ENCODE measurements around the gene PRH1. TPM values are rescaled to one million over a fixed set of nuclear protein-coding genes. Genes with fewer than 3 reads are reported as not detected.

Gene PRH1
- total and polyA plus RNA-seq, 2 of the 13 experiments (the other 11 are each of a cell fraction or from before 2014, with no cell fraction given) = 5.3 to 18.8 TPM

DNA sequence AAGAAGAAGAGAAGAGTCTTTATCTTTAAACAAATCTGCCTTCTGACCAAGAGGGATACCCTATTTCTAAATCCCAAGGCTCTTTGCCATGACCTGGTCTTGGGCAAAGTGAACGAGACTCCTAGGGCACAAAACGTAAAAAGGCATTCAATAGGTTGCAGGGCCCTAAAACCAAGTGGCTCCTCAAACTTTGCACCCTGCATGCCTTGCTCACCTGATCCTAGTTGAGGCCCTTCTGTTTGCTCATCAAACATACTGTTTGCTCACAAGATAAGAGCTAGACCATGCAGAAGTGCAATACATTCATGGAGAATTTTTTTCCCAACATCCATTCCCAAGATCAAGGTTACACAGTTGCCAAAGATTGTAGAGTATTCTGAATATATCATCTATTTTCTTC lies 7.9 kb upstream of the PRH1 start (continued):
- TF ChIP-seq, protein P1, sequence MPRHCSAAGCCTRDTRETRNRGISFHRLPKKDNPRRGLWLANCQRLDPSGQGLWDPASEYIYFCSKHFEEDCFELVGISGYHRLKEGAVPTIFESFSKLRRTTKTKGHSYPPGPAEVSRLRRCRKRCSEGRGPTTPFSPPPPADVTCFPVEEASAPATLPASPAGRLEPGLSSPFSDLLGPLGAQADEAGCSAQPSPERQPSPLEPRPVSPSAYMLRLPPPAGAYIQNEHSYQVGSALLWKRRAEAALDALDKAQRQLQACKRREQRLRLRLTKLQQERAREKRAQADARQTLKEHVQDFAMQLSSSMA (CRISPR knock-in tag; IDR thresholded peaks at IDR 0.05) = no peak
- TF ChIP-seq KLF16 (CRISPR knock-in tag; IDR thresholded peaks at IDR 0.05) (peak in 1 of 2 experiments; percentile 93; a peak in 2 of 4 replicates), ISL2 (CRISPR knock-in tag; IDR thresholded peaks at IDR 0.05) (peak; percentile 95), NCOR1 (IDR thresholded peaks at IDR 0.05; ENCODE audit: borderline replicate concordance, low read length) (peak; percentile 95), MAF1 (CRISPR knock-in tag; IDR thresholded peaks at IDR 0.05; ENCODE audit: borderline replicate concordance) (no peak), GABPA (IDR thresholded peaks at IDR 0.05; ENCODE audit: low read depth, low read length) (no peak), GABPA (CRISPR knock-in tag; IDR thresholded peaks at IDR 0.05; ENCODE audit: low read depth) (peak; percentile 53; the same call in 1 of the 2 replicates), ZNF260 (CRISPR knock-in tag; IDR thresholded peaks at IDR 0.05; ENCODE audit: borderline replicate concordance, low read depth) (no peak), SAP130 (CRISPR knock-in tag; IDR thresholded peaks at IDR 0.05; ENCODE audit: low read depth) (peak; percentile 91), ZFP36 (IDR thresholded peaks at IDR 0.05; ENCODE audit: borderline replicate concordance, low read depth, low read length, partially characterized antibody) (no peak)
- TF ChIP-seq, protein P2, sequence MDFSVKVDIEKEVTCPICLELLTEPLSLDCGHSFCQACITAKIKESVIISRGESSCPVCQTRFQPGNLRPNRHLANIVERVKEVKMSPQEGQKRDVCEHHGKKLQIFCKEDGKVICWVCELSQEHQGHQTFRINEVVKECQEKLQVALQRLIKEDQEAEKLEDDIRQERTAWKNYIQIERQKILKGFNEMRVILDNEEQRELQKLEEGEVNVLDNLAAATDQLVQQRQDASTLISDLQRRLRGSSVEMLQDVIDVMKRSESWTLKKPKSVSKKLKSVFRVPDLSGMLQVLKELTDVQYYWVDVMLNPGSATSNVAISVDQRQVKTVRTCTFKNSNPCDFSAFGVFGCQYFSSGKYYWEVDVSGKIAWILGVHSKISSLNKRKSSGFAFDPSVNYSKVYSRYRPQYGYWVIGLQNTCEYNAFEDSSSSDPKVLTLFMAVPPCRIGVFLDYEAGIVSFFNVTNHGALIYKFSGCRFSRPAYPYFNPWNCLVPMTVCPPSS (IDR thresholded peaks at IDR 0.05) = no peak
- TF ChIP-seq, protein P3, sequence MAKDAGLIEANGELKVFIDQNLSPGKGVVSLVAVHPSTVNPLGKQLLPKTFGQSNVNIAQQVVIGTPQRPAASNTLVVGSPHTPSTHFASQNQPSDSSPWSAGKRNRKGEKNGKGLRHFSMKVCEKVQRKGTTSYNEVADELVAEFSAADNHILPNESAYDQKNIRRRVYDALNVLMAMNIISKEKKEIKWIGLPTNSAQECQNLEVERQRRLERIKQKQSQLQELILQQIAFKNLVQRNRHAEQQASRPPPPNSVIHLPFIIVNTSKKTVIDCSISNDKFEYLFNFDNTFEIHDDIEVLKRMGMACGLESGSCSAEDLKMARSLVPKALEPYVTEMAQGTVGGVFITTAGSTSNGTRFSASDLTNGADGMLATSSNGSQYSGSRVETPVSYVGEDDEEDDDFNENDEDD (CRISPR knock-in tag; IDR thresholded peaks at IDR 0.05; ENCODE audit: borderline replicate concordance) = peak; percentile 25; the same call in 1 of the 2 replicates
- TF ChIP-seq, protein P4, sequence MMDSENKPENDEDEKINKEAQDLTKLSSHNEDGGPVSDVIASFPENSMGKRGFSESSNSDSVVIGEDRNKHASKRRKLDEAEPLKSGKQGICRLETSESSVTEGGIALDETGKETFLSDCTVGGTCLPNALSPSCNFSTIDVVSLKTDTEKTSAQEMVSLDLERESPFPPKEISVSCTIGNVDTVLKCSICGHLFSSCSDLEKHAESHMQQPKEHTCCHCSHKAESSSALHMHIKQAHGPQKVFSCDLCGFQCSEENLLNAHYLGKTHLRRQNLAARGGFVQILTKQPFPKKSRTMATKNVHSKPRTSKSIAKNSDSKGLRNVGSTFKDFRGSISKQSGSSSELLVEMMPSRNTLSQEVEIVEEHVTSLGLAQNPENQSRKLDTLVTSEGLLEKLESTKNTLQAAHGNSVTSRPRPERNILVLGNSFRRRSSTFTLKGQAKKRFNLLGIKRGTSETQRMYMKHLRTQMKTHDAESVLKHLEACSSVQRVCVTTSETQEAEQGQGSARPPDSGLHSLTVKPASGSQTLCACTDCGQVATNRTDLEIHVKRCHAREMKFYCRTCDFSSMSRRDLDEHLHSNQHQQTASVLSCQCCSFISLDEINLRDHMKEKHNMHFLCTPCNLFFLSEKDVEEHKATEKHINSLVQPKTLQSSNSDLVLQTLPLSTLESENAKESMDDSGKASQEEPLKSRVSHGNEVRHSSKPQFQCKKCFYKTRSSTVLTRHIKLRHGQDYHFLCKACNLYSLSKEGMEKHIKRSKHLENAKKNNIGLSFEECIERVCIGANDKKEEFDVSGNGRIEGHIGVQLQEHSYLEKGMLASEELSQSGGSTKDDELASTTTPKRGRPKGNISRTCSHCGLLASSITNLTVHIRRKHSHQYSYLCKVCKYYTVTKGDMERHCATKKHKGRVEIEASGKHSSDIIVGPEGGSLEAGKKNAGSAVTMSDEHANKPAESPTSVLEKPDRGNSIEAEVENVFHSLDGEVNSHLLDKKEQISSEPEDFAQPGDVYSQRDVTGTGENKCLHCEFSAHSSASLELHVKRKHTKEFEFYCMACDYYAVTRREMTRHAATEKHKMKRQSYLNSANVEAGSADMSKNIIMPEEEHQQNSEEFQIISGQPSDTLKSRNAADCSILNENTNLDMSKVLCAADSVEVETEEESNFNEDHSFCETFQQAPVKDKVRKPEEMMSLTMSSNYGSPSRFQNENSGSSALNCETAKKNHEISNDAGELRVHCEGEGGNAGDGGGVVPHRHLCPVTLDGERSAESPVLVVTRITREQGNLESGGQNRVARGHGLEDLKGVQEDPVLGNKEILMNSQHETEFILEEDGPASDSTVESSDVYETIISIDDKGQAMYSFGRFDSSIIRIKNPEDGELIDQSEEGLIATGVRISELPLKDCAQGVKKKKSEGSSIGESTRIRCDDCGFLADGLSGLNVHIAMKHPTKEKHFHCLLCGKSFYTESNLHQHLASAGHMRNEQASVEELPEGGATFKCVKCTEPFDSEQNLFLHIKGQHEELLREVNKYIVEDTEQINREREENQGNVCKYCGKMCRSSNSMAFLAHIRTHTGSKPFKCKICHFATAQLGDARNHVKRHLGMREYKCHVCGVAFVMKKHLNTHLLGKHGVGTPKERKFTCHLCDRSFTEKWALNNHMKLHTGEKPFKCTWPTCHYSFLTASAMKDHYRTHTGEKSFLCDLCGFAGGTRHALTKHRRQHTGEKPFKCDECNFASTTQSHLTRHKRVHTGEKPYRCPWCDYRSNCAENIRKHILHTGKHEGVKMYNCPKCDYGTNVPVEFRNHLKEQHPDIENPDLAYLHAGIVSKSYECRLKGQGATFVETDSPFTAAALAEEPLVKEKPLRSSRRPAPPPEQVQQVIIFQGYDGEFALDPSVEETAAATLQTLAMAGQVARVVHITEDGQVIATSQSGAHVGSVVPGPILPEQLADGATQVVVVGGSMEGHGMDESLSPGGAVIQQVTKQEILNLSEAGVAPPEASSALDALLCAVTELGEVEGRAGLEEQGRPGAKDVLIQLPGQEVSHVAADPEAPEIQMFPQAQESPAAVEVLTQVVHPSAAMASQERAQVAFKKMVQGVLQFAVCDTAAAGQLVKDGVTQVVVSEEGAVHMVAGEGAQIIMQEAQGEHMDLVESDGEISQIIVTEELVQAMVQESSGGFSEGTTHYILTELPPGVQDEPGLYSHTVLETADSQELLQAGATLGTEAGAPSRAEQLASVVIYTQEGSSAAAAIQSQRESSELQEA (CRISPR knock-in tag; IDR thresholded peaks at IDR 0.05; ENCODE audit: not compliant biosample characterization) = no peak
- TF ChIP-seq, protein P5, sequence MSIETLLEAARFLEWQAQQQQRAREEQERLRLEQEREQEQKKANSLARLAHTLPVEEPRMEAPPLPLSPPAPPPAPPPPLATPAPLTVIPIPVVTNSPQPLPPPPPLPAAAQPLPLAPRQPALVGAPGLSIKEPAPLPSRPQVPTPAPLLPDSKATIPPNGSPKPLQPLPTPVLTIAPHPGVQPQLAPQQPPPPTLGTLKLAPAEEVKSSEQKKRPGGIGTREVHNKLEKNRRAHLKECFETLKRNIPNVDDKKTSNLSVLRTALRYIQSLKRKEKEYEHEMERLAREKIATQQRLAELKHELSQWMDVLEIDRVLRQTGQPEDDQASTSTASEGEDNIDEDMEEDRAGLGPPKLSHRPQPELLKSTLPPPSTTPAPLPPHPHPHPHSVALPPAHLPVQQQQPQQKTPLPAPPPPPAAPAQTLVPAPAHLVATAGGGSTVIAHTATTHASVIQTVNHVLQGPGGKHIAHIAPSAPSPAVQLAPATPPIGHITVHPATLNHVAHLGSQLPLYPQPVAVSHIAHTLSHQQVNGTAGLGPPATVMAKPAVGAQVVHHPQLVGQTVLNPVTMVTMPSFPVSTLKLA (IDR thresholded peaks at IDR 0.05) = no peak
